Tracheal epithelial cell (primary cell): ENCODE measurements around the gene ABHD5. TPM values are rescaled to one million over a fixed set of nuclear protein-coding genes. Genes with fewer than 3 reads are reported as not detected.

Experiments used
- total RNA-seq: library from RNA; depleted of rRNA; stranded (reverse); fragments of >200 nt; gene quantifications from 2 replicates; pipeline ENCODE4 v1.2.1, GENCODE V29; 2014

ABHD5 gene
- 33.7 and 40.7 TPM in 2 replicates for total RNA-seq

DNA sequence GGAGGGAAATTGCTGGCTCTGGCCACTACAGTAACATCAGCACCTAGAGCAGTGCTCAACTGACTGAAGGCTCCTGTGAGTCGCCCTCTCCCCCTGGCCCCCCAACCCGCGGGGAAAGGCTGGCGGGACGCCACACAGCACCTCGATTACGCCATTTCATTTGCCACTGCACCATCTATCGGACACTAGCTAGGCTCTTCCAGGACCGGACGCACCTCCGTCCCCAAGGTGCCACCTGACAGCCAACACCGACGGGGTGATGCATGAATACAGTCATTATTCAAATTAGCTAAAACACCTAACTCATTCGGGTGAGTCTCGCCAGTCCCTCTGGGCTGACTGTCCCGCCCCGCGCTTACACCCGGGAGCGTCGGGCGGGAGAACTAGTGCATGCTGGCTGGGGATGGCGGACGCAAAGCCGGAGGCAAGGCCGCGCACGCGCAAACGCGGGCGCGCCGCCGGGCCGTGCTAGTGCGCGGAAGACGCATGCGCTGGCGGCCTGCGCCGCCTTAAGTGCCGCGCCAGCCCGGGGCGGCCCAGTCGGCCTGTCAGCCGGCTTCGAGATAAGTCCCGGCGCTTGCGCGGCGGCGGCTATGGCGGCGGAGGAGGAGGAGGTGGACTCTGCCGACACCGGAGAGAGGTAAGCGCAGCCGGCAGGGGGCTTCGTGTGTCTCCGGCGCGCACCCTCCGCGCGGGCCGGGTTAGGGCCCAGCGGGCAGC lies at the start of gene ABHD5:
Gene ABHD5, plus strand, starts transcription at position 539 of the 720 bp plus-strand sequence. Its CDS starts 55 bp downstream, at position 594.

Other genes starting within 250 kb of the ABHD5 start
- gene ANO10, start 68.9 kb upstream of the ABHD5 start, total RNA-seq, result 21.7 and 27.5 TPM in 2 replicates